ENCODE results near the gene UPF1. TPM values are rescaled to one million over a fixed set of nuclear protein-coding genes. Genes with fewer than 3 reads are reported as not detected.

Gene UPF1
- total RNA-seq, 1 donor from 2014 or later: 69.8 TPM

DNA sequence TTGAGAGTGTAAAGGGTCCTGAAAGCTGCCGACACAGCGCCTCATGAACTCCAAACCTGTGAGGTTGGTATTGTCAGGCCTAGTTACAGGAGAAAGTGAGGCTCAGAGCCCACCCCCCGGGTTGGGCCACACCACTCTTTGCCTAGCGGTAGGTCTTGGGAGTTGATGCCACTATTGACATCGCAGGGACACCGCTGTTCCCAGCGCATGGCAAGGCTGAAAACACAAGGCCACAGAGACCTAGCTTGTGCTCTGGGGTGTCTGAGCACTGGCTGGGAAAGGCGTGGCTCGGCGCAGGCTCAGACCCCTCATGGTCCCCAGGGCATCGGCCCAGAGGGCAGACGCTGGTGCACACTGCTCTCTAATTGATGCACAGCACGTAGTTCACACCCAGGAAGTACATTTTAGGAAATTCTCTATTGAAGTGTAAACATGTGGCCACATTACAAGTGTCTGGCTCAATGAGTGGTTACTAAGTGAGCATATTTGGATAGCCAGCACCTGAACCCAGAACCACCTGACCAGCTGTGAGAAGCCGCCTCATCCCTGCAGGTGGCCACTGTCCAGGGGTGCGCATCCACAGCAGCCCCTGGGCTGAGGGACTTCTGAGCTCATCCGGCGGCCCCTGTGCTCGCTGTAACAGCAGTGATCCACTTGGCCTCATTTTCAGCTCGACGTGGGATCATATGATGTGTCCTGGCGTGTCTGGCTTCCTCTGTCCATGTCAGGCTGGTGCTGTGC is 27.3 kb downstream of the UPF1 start:
- H3K4me3 ChIP-seq: no peak overlapping the region
- no peaks in the 10 kb centered on the region for H3F3A ChIP-seq (ENCODE audit: low read depth)
- no peak overlapping the region for H3K4me2 ChIP-seq
- peaks cover 4% of the 10 kb centered on the region for H3K27me3 Mint-ChIP-seq (ENCODE audit: insufficient read depth, low read depth)
- H3K4me1 Mint-ChIP-seq: no peaks in the 10 kb centered on the region
- no peaks in the 10 kb centered on the region for H3K9me3 ChIP-seq (ENCODE audit: low read depth)
- peaks cover 26% of the 10 kb centered on the region for H4K20me1 ChIP-seq (ENCODE audit: low read depth)
- H3K4me3 Mint-ChIP-seq: no peak overlapping the region
- H3K36me3 Mint-ChIP-seq: peaks cover 14% of the 10 kb centered on the region
- no peak overlapping the region for H3K9ac ChIP-seq
- no peak overlapping the region for H2AFZ ChIP-seq (replicated peaks)
- H3K4me1 ChIP-seq: no peaks in the 10 kb centered on the region
- no peaks in the 10 kb centered on the region for H3K9me3 Mint-ChIP-seq
- TF ChIP-seq CTCF (IDR thresholded peaks at IDR 0.05): no peak
- TF ChIP-seq EZH2phosphoT487 (IDR thresholded peaks at IDR 0.05): no peak
- no peak for TF ChIP-seq EZH2 (IDR thresholded peaks at IDR 0.05)
- no peak overlapping the region for H3K27ac Mint-ChIP-seq
- H3K27me3 ChIP-seq: no peaks in the 10 kb centered on the region
- DNase-seq (ENCODE audit: low spot score): no peak
- no peak overlapping the region for H3K27ac ChIP-seq
- no peaks in the 10 kb centered on the region for H3K36me3 ChIP-seq
- H3K79me2 ChIP-seq (ENCODE audit: low read depth): no peaks in the 10 kb centered on the region

GRCh38 chr19:18859676-18860301 is 28.0 kb downstream of the UPF1 start:
- no peak overlapping the region for H3K4me3 ChIP-seq
- H3K79me2 ChIP-seq (ENCODE audit: low read depth): no peaks in the 10 kb centered on the region
- H3K4me1 ChIP-seq: no peaks in the 10 kb centered on the region
- no peak for DNase-seq (ENCODE audit: low spot score)
- H3K9ac ChIP-seq: no peak overlapping the region
- no peak overlapping the region for H2AFZ ChIP-seq (replicated peaks)
- Mint-ChIP-seq H3K27ac (no peak overlapping the region), H3K4me3 (no peak overlapping the region), H3K4me1 (no peaks in the 10 kb centered on the region), H3K9me3 (no peaks in the 10 kb centered on the region), H3K27me3 (ENCODE audit: insufficient read depth, low read depth) (peaks cover 4% of the 10 kb centered on the region), H3K36me3 (peaks cover 14% of the 10 kb centered on the region)
- H3K27ac ChIP-seq: no peak overlapping the region
- H3K36me3 ChIP-seq: no peaks in the 10 kb centered on the region
- TF ChIP-seq EZH2 (IDR thresholded peaks at IDR 0.05): no peak
- no peak for TF ChIP-seq CTCF (IDR thresholded peaks at IDR 0.05)
- TF ChIP-seq EZH2phosphoT487 (IDR thresholded peaks at IDR 0.05): no peak
- H3K4me2 ChIP-seq: no peak overlapping the region
- peaks cover 27% of the 10 kb centered on the region for H4K20me1 ChIP-seq (ENCODE audit: low read depth)
- no peaks in the 10 kb centered on the region for H3F3A ChIP-seq (ENCODE audit: low read depth)
- H3K9me3 ChIP-seq (ENCODE audit: low read depth): no peaks in the 10 kb centered on the region
- H3K27me3 ChIP-seq: no peaks in the 10 kb centered on the region

DNA sequence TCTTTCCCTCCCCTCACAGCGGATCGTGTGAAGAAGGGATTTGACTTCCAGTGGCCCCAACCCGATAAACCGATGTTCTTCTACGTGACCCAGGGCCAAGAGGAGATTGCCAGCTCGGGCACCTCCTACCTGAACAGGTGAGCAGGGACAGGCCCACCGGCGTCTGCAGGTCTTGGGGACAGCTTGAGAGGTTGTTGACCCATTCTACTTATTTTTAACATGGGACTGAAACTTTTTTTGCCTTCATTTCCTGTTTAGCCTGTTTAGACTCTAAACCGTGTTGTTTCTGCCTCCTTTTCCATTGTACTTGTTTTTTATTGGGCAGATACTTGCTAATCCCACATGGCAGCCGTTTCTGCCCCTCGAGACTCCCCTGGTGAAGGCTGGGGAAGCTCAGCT is 28.5 kb downstream of the UPF1 start:
- no peaks in the 10 kb centered on the region for H3K36me3 ChIP-seq
- no peak for TF ChIP-seq EZH2phosphoT487 (IDR thresholded peaks at IDR 0.05)
- no peak for TF ChIP-seq CTCF (IDR thresholded peaks at IDR 0.05)
- no peak for TF ChIP-seq EZH2 (IDR thresholded peaks at IDR 0.05)
- Mint-ChIP-seq H3K27ac (no peak overlapping the region), H3K27me3 (ENCODE audit: insufficient read depth, low read depth) (peaks cover 4% of the 10 kb centered on the region), H3K4me1 (no peaks in the 10 kb centered on the region), H3K9me3 (no peaks in the 10 kb centered on the region), H3K36me3 (peaks cover 13% of the 10 kb centered on the region), H3K4me3 (no peak overlapping the region)
- H3K27ac ChIP-seq: no peak overlapping the region
- no peak for DNase-seq (ENCODE audit: low spot score)
- peaks cover 27% of the 10 kb centered on the region for H4K20me1 ChIP-seq (ENCODE audit: low read depth)
- H3K9me3 ChIP-seq (ENCODE audit: low read depth): no peaks in the 10 kb centered on the region
- no peak overlapping the region for H3K4me2 ChIP-seq
- H3K4me1 ChIP-seq: no peaks in the 10 kb centered on the region
- H3K79me2 ChIP-seq (ENCODE audit: low read depth): no peaks in the 10 kb centered on the region
- no peaks in the 10 kb centered on the region for H3K27me3 ChIP-seq
- no peak overlapping the region for H3K9ac ChIP-seq
- H3F3A ChIP-seq (ENCODE audit: low read depth): no peaks in the 10 kb centered on the region
- no peak overlapping the region for H3K4me3 ChIP-seq
- H2AFZ ChIP-seq (replicated peaks): no peak overlapping the region
